AG09309 (cell line): ENCODE results near the gene SLC17A9.
A peak's percentile ranks its signal among the peaks of the same experiment; 100 is the strongest.
"Not testable (repeated sequence)": the region's sequence is repeated elsewhere in the genome, so short reads cannot be mapped to it uniquely, and the experiment has no call there.

Experiments
- DNase-seq: peaks from one replicate; pipeline ENCODE4 v3.0.0-alpha.2; 2010; ENCODE audit warnings: low read depth
- H3K4me3 ChIP-seq: 2 replicates; pipeline ENCODE4 v1.5.1; 2011; ENCODE audit warnings: mild to moderate bottlenecking, low read depth, low read length, moderate library complexity; ENCODE audit not compliant: control insufficient read depth
- TF ChIP-seq, protein P1 (sequence below): IDR thresholded peaks from 2 replicates; pipeline ENCODE4 v1.5.1; 2011; ENCODE audit warnings: mild to moderate bottlenecking, low read depth, low read length, inconsistent platforms; ENCODE audit not compliant: insufficient read depth, control insufficient read depth; ENCODE audit errors: missing control alignments

Gene SLC17A9

DNA sequence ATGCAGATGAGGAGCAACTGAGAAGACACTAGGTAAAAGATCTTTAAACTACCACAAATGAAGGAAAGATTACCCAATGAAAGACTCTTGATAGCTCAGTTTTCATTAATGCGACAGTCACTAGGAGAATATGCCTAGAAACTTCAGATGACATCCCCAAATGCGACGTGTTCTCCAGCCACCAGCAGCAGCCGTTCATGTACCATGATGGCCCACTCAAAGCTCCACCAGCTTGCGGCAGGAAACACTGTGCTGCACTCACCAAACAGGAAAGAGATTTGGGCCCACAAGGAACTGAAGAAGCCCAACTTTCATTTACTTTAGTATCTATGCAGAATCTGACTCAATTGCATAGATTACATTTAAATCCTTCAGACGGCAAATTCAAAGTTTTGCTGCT lies 33.7 kb upstream of the SLC17A9 start:
- DNase-seq = no peak
- no peak overlapping the region for H3K4me3 ChIP-seq
- TF ChIP-seq, protein P1, sequence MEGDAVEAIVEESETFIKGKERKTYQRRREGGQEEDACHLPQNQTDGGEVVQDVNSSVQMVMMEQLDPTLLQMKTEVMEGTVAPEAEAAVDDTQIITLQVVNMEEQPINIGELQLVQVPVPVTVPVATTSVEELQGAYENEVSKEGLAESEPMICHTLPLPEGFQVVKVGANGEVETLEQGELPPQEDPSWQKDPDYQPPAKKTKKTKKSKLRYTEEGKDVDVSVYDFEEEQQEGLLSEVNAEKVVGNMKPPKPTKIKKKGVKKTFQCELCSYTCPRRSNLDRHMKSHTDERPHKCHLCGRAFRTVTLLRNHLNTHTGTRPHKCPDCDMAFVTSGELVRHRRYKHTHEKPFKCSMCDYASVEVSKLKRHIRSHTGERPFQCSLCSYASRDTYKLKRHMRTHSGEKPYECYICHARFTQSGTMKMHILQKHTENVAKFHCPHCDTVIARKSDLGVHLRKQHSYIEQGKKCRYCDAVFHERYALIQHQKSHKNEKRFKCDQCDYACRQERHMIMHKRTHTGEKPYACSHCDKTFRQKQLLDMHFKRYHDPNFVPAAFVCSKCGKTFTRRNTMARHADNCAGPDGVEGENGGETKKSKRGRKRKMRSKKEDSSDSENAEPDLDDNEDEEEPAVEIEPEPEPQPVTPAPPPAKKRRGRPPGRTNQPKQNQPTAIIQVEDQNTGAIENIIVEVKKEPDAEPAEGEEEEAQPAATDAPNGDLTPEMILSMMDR = no peak

DNA sequence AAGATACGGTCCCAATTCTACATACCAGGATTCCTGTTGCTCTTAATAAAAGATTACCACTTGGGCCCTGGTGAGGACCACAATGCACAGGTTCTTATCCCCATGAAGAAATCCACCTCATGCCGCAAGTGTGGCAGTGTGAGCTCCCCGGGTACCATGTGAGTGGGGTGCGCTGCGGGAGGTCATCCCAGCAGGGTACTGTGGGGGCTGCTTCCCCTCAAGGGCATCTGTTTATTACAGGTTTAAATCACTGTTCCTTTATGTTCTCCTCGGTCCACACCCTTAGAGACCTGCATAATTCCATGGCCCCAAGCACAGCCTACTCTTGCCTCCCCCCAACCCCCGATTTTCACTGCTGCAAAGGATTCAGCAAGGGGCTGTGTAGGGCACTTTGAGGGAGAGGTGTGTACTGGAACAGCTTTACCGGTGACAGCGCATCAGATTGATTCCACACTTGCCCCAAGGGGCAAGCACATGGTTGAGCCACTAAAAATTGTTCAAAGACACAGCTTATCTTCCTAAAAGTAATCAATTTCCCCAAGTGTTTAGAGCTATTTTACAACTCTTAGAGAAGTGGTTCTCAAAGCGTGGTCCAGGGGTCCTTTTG lies 32.4 kb upstream of the SLC17A9 start:
- TF ChIP-seq, protein P1 = no peak
- H3K4me3 ChIP-seq = no peak overlapping the region
- DNase-seq = no peak

GRCh38 chr20:62921119-62921687 lies 31.3 kb upstream of the SLC17A9 start:
- H3K4me3 ChIP-seq = no peak overlapping the region
- TF ChIP-seq, protein P1 = peak; percentile 47
- DNase-seq = no peak

DNA sequence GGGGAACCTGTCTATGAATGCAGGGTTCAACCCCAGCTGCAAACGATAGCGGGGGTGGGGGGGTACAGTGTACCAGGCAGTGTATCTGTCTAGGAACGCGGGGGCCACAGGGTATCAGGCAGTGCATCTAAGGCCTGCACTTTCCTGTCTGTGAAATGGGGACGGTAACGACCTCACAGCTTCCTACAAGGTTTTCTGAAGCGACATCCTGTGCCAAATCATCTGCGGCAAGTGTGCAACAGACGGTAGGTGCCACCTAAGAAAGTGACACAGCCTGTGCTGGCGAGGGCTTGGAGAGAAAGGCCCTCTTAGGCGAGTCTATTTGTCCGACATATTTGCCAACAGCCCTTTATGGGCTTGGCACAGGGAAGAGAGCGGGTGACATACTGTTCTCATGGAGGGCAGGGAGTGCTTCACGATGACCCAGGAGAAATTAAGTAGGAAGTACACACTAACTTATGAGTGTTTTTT lies 30.0 kb upstream of the SLC17A9 start:
- no peak for DNase-seq
- TF ChIP-seq, protein P1 = no peak
- no peak overlapping the region for H3K4me3 ChIP-seq

DNA sequence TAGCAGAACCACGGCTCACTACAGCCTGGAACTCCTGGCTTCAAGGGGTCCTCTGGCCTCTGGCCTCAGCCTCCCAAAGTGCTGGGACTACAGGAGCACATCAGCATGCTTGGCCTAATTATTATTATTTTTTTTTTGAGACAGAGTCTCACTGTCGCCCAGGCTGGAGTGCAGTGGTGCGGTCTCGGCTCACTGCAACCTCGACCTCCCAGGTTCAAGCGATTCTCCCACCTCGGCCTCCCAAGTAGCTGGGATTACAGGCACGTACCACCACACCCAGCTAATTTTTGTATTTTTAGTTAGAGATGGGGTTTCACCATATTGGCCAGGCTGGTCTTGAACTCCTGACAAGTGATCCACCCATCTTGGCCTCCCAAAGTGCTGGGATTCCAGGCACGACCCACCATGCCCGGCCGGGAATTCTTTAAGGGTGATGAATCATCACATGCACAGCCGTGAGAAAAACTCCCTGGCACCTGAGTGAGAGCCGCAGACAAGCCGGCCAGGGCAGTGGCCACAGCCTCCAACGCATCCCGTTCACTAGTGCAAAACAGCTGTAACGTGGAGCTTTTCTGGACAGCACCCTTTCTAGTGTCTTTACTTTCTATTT lies 29.3 kb upstream of the SLC17A9 start:
- DNase-seq, H3K4me3 ChIP-seq: not testable (repeated sequence)

DNA sequence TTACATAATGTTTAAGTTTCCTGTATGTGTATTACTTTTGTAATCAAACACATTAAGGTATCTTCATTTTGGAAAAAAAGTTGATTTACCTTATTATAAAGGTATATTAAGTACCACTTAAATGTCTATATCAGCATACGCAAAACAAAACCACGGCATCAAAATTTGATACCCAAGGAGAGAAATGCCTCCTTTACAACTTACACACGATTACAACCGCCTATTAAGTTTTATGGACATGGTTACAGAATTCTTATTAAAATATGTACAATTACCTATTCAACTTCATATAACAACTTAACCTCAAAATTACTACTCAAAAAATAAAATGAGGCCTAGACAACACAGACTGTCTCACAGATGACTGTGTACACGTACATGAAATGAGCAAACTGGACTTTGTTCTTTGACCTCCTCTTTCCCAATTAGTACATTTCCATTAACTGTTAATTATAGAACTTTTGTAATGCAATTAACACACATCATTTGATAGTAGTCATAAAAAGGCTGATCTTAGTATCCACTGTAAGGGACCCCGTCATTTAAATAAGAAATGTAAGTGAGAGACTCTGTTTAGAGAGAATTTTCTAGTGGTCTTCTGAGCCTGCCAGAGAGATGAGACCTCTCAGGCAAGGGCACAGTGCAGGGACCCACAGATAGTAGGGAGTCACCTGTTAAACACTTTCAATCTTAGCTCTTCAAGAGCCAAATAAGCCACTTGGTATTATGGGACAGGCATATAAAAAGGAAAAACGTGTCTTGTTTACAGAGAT lies 28.7 kb upstream of the SLC17A9 start:
- peak overlapping the region; percentile 65; the same call in 1 of the 2 replicates for H3K4me3 ChIP-seq
- no peak for DNase-seq
- TF ChIP-seq, protein P1 = no peak

DNA sequence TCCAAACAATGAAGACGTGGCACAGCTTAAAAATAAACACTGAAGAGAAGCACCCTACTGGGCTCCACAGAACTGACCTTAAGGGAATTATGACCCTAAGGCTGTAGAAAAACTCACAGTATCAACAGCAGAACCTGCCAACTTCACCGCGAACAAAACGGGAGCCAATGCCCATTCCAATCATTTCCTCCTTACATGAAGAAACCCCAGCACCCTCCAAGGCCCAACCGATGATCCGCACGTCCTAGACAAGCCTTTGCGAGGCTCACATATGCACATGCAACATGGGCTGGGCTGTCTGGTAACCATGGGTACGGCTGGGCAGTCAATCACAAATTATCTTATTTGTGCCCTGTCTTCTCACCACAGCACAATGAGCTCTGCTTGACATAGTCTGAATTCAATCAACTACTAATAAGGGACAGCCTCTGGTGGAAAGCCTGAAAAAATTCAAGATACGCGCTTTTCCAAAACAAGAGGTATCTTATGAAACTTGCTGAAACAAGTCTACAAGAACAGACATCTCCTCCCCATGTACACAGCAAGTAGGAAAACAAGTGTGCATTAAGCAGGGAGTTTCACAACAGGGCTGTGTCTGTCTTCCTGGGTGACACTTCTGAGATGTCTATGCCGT lies 27.9 kb upstream of the SLC17A9 start:
- H3K4me3 ChIP-seq = peak overlapping the region; percentile 65
- no peak for DNase-seq
- TF ChIP-seq, protein P1 = no peak
